HG03045 (cell line): Measurements from ENCODE around the gene MLX.
"Not testable (repeated sequence)": the region's sequence is repeated elsewhere in the genome, so short reads cannot be mapped to it uniquely, and the experiment has no call there.

Source experiments
- ATAC-seq: cut with Tn5 transposase; IDR thresholded peaks from one replicate; pipeline ENCODE4 v1.9.1; 2021; ENCODE audit warnings: mild to moderate bottlenecking, moderate library complexity; ENCODE audit not compliant: unreplicated experiment

The MLX gene

DNA sequence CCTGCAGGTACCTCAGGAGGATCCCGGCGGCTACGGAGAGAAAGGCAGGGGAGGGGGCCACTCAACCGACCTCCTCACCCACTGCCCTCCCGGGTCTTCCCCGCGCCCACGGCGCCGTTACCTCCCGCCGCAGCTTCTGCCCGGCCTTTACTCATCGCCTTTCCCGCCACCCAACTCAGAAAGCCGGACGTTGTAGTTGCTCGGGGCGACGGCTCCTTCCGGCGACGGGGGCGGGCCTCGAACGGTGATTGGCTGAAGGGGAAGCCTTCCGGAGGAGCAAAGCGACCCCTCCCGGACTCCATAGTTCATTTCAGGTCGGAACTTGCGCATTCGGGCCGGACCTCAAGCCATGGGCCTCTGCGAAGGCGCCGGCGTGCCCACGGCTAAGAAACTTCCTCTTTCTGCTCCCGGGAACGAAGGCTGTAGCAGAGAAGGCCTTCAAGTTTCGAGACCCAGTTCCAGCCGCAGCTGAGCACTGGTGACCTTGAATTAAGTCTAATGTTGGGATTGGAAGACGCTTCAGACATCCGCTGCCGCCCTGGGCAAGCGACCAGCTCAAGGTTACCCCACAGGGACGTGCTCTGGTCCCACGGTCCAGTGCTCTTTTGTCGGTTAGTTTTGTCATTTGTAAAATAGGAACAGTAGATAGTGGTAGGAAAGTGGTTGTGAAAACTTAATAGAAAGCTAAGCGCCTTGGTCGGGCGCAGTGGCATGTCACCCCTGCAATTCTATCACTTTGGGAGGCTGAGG lies 10.8 kb downstream of the MLX start, which contains the start of gene PSMC3IP:
TSS of gene PSMC3IP (minus strand) at position 198 of the 750 bp plus-strand sequence. CDS start at position 155, 43 bp downstream.
- ATAC-seq: peak; percentile 69

DNA sequence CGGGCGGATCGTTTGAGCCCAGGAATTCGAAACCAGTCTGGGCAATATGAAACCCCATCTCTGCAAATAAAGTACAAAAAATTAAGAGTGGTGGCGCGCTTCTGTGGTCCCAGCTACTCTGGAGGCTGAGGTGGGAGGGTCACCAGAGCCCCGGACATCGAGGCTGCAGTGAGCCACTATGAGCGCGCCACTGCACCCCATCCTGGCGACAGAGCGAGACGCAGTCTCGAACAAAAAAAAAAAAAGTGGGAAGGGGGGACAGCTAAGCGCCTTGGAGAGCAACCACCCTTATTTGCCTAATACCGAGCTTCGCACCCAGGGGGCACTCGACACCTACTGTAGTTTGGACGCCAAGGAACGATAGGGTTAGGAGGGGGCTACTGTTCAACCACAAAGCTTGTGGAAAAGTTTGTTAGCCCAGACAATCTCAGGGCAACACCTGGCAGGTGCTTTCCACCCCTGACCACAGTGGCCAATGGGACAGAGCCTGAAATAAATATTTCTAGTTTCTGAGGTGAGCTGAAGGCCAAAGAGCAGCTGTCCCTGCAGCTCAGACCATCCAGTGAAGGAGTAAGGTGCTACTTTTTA lies 11.5 kb downstream of the MLX start:
- peak; percentile 53 for ATAC-seq

DNA sequence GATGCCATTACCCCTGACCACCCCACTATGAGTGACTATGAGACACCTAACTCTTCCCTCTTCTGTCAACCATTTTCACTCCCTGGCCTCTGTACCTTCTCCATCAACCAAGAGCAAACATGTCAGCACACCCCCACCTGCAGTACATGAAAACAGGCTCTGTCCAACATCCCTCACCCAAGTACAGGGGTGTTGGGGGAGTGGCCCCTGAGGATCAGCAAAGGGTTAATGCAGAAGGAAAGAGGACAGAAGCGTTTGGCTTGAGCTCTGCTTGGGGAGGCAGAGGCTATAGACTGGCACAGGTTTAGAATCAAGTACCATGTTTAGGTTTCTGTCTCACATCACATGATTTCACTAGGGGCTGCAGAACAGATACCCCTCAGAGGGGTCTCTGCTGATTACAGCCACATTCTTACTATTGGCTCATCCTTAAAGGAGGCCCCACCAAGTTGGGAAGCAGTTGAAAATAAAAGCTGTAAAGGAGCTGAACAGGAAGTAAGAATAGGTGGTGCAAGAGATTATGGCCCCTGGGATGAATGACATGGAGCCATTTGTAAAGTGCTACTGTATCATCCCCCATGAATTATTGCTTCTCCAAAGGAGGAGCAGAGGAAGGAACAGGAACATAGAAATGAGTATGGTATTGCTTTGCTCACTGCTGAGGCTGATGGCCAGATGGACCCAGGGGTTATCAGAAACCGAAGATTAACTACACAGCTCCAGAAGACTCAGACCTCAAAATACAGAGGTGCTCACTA lies 13.1 kb downstream of the MLX start:
- no peak for ATAC-seq

DNA sequence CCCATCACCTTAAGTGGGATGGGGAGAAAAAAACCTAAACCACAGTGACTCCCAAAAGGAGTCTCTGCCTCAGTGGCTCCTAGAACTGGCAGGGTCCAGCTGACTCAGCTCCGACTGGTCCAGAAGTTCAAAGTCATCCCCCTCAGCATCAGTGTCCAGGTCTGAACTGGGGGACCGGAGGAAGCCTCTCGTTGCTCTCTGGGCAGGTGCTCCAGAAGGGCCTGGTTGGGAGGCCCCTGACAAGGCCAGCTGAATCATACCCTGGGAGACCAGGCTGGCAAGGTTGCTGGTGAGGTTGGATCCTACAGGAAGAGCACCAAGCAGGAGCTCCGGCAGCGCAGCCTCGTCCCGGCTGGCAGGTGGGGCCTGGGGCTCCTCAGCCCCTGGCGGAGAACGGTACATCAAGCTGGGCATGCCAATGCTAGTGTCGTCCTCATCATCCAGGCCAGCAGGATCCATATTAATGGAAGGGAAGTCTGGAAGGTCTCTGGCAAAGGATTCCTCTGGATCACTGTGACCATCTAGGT lies 14.9 kb downstream of the MLX start:
- no peak for ATAC-seq

DNA sequence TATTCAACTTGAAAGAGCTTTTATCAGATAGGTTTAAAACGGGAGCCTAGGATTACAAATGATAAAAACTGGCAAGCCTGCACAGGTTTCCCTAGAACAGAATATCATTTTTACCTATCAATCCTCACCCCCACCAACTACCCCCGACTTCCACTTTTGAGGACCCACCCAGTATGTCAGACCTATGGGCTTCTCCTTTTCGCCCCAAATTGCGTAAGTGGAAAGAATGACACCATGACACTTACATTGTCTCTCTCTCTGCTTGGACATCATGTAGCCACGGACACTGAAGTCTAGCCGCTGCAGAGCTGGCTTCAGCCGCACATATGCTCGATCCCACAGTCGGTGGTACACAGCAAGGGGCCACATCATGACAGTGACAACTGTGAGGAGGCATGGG lies 18.0 kb downstream of the MLX start:
- ATAC-seq: no peak

DNA sequence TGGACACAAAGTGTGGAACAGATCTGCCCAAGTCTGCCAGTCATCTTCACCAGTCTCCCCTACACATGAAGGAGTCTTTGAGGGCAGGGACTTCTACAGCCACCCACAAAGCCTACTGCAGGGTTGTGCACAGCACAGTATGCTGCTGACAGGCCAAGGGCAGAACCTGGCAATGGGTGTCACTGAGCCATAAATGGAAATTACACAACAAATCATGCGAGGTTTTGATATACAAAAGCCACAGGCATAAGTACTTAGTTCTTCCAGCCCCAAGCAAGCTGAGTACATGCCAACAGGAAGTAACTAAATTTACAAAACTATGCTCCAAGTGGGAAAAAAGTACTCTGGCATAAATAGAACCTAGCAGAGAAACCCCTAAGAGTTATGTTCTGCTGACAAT lies 18.5 kb downstream of the MLX start:
- ATAC-seq: no peak

DNA sequence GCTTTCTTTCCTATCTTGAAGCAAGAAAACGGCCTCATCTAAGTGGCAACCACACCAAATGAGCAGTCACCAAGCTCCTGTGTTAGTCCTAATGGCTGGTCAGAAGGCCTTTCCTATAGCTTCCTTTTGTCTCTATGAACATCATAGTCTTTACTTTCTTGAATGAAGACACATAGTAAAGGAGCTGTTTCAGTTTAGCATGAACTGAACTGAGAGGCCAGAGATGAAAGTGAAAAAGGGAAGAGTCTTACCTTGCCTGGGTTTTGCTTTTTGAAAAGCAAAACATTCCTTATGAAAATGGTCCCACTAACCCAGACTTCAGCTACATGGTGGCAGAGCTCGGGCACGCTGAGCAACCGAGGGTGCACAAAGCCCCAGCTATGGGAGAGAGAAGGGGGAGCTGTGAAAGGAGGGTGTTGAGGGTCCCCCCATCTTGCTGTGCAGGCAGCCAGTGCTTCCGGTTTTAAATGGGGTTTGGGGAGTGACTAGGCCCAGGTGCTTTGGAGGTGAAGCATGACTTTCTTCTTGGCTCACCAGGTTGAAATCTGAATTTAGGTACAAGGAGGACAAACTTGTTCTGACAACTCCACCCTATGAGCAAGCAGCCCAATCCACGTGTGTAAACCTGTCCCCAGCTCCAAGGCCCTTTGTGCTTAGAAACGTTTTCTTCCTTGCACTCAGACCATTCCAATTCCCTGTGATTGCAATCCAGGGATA lies 19.8 kb downstream of the MLX start:
- no peak for ATAC-seq

DNA sequence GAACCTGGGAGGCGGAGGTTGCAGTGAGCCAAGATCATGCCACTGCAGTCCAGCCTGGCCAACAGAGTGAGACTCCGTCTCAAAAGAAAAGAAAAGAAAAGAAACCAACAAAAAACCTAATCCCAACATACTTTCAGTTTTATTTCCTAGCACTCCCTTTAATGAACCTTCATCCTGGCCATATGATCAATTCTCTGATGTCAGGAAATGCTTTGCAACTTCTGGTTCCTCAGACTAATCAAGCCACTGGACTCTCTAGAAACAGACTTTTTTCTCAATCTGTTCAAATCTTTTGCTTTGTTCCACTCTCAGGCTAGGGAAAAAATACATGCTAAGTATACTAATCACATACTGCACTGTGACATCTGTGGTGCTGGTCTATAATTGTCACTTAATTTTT lies 24.0 kb downstream of the MLX start:
- ATAC-seq: no peak

DNA sequence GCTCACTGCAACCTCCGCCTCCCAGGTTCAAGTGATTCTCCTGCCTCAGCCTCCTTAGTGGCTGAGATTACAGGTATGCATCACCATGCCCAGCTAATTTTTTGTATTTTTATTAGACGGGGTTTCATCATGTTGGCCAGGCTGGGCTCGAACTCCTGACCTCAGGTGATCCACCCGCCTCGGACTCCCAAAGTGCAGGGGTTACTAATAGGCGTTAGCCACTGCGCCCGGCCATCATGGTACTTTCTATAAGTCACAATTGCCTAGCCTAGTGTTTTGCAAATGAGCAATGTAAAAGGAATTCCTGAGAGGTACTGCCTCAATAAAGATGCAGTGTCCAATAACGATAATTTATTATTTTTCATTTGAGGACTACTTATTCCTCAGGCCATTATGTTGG lies 24.5 kb downstream of the MLX start:
- ATAC-seq: no peak

DNA sequence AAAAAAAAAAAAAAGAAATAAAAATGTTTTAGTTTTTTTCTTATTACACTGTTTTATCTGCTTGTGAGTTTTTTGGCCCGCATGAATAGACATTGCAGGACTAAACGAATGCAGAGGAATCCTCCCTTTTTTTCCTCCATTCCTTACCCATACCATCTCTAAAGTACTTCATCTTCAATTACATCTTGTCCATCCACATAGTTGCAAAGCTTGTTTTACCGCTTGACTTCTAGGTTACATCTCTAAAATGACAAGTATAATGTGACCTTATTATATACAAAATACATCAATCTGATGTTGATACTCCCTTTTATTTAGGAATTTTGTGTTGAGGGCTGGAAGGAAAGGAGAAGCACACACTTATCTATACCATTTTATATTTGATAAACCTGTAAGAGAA lies 29.5 kb downstream of the MLX start:
- ATAC-seq: no peak

DNA sequence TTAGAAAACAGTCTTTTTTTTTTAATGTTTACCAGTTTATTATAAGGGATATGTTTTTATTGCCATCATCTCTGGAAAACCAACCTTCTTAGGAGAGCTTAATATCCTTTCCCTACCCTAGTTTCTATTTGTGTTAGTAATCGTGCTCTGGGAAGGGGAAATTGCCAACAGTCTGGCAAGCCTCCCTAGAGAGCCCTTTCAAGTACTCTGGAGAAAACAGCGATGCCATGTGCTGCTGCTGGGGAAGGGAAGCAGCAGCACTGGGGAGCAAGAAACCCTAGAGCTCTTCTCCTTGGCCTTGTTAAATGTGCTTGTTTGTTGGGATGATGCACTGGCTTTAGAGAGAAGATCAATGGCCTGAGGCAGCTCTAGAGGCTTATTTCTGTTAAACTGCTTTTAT lies 32.0 kb downstream of the MLX start:
- no peak for ATAC-seq

DNA sequence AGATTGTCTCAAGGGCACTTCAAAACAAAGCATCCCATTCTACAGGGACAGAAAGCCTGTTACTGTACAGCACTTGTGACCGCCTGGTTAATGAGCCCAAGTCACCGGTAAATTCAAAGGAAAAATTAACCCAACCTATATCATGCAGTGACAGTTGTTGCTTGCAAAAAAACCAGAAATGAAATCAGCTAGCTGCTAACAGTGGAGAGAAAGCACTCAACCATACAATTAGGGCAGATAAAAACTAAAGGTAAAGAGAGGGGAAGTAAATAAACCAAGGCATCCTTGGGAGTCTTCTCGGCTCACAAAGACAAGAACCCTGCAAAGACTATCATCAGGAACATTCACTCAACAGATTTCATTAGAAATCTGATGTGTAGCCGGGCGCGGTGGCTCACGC lies 36.4 kb downstream of the MLX start:
- no peak for ATAC-seq

DNA sequence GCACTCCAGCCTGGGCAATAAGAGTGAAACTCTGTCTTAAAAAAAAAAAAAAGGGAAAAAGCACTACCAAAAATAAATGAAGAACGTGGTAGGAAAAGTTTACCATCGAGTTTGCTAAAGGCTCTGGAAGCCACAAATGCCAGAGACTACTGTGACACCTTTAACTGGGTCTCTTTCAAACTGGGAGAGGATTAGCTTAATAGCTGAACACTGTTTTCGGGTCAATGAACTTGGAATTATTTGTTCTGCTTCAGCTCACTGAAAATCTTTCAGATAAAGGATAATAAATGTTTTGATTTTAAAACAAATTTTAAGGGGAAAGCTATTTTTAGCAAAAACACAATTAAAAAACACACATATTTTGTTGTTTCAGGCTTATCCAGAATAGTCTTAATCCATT lies 40.9 kb downstream of the MLX start:
- no peak for ATAC-seq

DNA sequence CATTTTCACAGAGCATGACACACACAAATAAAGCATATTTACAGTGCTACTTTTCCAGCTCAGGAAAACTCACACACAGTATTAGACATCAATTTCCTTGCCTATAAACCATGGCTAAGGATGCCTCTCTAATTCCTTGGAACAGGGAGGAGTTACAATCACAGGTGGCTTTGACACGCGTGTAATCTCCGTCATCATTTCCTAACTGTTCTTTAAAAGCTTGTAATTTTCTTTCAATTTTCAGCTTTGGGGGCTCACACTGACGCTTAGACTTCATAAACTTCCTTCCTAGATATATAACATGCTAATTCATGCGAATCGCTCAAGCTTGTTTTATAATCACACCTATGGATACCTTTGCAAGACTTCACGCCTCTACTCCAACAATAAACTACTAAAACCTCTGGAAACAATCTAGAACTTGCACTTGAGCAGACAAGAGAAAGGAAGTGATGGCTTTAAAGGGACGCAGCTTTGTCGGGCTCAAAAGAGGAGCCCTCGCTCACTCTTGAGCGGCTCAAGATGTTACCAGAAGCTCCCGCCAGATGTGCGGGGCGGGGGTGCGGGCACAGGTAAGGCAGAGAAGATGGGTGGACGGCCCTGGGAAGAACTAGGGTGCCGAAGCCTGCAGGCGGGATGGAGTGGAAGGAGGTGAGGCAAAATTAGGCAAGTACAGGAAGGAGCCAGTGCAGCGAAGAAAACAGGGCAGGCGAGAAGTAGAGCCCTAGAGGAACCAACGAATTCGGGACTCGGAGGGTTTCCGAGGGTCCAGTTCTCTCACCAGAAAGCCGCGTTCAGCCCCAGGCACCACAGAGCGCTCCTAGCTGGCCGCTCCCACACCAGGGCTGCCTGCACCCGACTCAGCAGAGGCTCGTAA lies 41.6 kb downstream of the MLX start:
- ATAC-seq: peak; percentile 29

DNA sequence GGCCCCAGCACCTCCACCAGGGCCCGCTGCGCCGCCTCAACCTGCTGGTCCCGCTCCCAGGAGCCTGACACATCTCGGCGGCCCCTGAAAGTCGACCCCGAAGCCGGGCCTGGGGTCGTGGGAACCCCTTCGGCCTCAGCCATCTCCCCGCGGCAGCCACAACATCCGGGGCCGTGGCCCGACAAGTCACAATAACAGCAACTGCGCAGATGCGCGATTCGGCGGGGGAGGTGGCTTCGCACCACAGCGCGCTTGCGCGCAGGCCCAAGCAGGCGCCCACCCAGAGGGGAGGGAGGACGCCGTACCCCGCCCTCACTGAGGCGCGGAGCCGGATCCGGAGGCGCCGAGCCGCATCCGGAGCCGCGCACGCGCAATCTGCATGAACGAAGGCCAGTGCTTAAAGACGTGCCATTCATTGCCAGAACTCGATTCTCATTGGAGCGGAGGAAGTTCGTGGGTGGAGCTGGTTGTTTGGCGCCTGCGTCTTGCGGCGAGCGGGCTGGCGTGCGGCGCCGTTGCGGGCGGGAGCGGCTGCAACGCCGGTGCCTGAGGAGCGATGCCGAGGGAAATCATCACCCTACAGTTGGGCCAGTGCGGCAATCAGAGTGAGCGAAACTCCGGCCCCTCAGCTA lies 42.4 kb downstream of the MLX start, which contains the start of the genes RETREG3 and TUBG1:
TSS of gene RETREG3 (minus strand) at position 193 of the 632 bp plus-strand sequence. CDS start at position 143, 50 bp downstream.
TSS of gene TUBG1 (plus strand) at position 502 of the 632 bp plus-strand sequence. CDS start at position 557, 55 bp downstream.
- ATAC-seq: peak; percentile 87

DNA sequence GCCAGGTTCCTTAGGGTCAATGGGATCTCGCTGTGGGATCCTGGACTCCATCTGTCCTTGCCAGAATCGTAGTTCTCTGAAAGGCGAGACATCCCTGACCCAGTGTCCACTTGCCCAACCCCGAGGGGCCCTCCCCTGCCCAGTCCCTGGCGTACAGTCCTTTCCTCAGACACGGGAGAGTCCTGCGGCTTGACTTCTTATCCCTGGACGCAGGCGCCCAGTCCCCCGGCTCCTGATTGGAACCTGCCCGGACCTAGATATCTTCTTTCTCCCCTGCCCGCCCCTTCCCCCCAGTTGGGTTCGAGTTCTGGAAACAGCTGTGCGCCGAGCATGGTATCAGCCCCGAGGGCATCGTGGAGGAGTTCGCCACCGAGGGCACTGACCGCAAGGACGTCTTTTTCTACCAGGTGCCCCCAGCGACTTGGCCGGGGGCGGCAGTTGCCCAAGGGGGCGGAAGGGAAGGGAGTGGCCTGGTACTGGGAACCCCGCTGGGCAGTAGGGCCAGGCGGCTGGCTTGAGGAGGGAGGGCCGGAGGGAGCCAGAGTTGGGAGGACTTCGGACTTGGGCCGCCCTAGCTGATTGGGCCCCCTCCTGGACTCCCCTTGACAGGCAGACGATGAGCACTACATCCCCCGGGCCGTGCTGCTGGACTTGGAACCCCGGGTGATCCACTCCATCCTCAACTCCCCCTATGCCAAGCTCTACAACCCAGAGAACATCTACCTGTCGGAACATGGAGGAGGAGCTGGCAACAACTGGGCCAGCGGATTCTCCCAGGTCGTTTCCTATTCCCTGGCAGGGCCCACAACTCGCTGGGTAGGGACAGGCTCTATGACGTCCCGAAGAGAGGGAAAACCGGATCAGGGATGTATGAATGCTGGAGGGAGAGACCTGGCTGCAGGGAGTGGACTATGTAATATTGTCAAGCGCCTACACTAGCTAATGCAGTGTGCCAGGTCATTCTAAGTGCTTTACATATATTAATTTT lies 43.2 kb downstream of the MLX start:
- ATAC-seq: not testable (repeated sequence)

DNA sequence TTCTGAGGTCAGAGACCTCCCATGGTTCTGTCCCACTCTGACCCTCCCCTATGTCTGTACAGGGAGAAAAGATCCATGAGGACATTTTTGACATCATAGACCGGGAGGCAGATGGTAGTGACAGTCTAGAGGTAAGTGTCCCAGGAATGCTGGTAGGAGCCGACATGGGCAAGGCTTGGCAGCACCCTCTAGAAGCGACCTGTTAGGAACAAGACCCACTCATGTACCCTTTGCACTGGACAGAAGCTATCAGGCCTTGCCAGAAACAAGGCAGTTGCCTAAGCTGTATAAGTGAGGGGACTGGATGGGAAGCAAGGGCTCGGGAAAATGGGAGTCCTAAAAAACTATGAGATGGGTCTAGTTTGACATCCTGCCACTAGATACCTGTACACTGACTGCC lies 45.1 kb downstream of the MLX start:
- no peak for ATAC-seq

DNA sequence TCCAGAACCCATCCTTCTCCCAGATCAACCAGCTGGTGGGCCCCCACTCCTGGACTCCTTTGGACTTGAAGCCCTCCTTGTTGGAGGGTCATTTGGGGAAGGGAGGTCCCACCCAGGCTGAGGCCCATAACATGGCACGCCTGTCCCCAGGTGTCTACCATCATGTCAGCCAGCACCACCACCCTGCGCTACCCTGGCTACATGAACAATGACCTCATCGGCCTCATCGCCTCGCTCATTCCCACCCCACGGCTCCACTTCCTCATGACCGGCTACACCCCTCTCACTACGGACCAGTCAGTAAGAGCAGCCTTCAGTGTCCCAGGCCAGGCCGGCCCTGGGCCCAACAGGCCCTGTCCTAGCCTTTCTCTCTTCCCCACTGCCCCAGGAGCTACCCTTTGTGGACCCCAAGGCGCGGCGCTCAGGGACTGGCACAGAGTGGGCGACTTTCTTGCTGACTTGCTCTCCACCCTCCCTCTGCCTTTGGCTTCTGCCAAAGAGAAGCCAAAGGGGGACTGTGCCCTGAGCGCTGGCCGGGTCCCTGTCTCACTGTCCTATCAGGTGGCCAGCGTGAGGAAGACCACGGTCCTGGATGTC lies 46.9 kb downstream of the MLX start:
- no peak for ATAC-seq
